H9 (cell line): Measurements from ENCODE around the gene DOK6. TPM values are rescaled to one million over a fixed set of nuclear protein-coding genes. Genes with fewer than 3 reads are reported as not detected.

Experiments used
- DNase-seq: peaks from one replicate; pipeline ENCODE4 v3.0.0-alpha.2; 2017
- H2AFZ ChIP-seq: one replicate; pipeline ENCODE4 v1.6.1; 2013; ENCODE audit warnings: mild to moderate bottlenecking, low read length, control low read depth, moderate library complexity
- H2AK5ac ChIP-seq: 2 replicates; pipeline ENCODE4 v1.6.1; 2013; ENCODE audit warnings: low read length, control low read depth, mixed read lengths; ENCODE audit not compliant: insufficient read length
- H2BK120ac ChIP-seq: one replicate; pipeline ENCODE4 v1.6.1; 2013; ENCODE audit warnings: low read depth, mild to moderate bottlenecking, low read length, control low read depth, inconsistent platforms; ENCODE audit not compliant: poor library complexity, severe bottlenecking
- H2BK12ac ChIP-seq: 2 replicates; pipeline ENCODE4 v1.6.1; 2013; ENCODE audit warnings: low read length, control low read depth, mixed read lengths, low read depth; ENCODE audit not compliant: insufficient read length
- H2BK15ac ChIP-seq: 2 replicates; pipeline ENCODE4 v1.6.1; 2013; ENCODE audit warnings: low read depth, low read length, control low read depth
- H2BK20ac ChIP-seq: one replicate; pipeline ENCODE4 v1.6.1; 2013; ENCODE audit warnings: low read depth, mild to moderate bottlenecking, low read length, control low read depth, inconsistent platforms; ENCODE audit not compliant: poor library complexity, severe bottlenecking
- H2BK5ac ChIP-seq: 2 replicates; pipeline ENCODE4 v1.6.1; 2013; ENCODE audit warnings: low read length, control low read depth, mixed read lengths; ENCODE audit not compliant: insufficient read length
- H3K14ac ChIP-seq: 2 replicates; pipeline ENCODE4 v1.6.1; 2013; ENCODE audit warnings: low read length, control low read depth; ENCODE audit not compliant: insufficient read depth
- H3K18ac ChIP-seq: 2 replicates; pipeline ENCODE4 v1.6.1; 2013; ENCODE audit warnings: low read depth, mild to moderate bottlenecking, mixed read lengths, low read length, control low read depth; ENCODE audit not compliant: insufficient read length
- H3K23ac ChIP-seq: 2 replicates; pipeline ENCODE4 v1.6.1; 2013; ENCODE audit warnings: low read length, control low read depth, mixed read lengths, low read depth; ENCODE audit not compliant: insufficient read length
- H3K23me2 ChIP-seq: 2 replicates; pipeline ENCODE4 v1.6.1; 2013; ENCODE audit warnings: low read depth, mild to moderate bottlenecking, mixed read lengths, low read length, control low read depth; ENCODE audit not compliant: insufficient read length, poor library complexity, severe bottlenecking
- H3K27ac ChIP-seq: 2 replicates; pipeline ENCODE4 v1.5.1; 2013; ENCODE audit warnings: low read length, control low read depth, mixed read lengths, low read depth; ENCODE audit not compliant: insufficient read length
- H3K27me3 ChIP-seq: 2 replicates; pipeline ENCODE4 v1.6.1; 2013; ENCODE audit warnings: low read length, control low read depth, inconsistent platforms; ENCODE audit not compliant: insufficient read depth
- H3K4ac ChIP-seq: 2 replicates; pipeline ENCODE4 v1.6.1; 2013; ENCODE audit warnings: low read depth, mild to moderate bottlenecking, control low read depth, inconsistent platforms, low read length, moderate library complexity
- H3K4me1 ChIP-seq: 2 replicates; pipeline ENCODE4 v1.6.1; 2013; ENCODE audit warnings: low read length, control low read depth, inconsistent platforms; ENCODE audit not compliant: insufficient read depth
- H3K4me2 ChIP-seq: 2 replicates; pipeline ENCODE4 v1.6.1; 2013; ENCODE audit warnings: low read length, control low read depth, mixed read lengths; ENCODE audit not compliant: insufficient read length, insufficient read depth
- H3K56ac ChIP-seq: 2 replicates; pipeline ENCODE4 v1.6.1; 2013; ENCODE audit warnings: low read depth, mild to moderate bottlenecking, mixed read lengths, low read length, control low read depth; ENCODE audit not compliant: insufficient read length
- H3K79me1 ChIP-seq: 2 replicates; pipeline ENCODE4 v1.6.1; 2013; ENCODE audit warnings: low read depth, mild to moderate bottlenecking, moderate library complexity, low read length, control low read depth, inconsistent platforms; ENCODE audit not compliant: insufficient read depth, poor library complexity, severe bottlenecking
- H3K79me2 ChIP-seq: 2 replicates; pipeline ENCODE4 v1.6.1; 2013; ENCODE audit warnings: low read length, control low read depth, inconsistent platforms; ENCODE audit not compliant: insufficient read depth
- H3K9ac ChIP-seq: 2 replicates; pipeline ENCODE4 v1.6.1; 2013; ENCODE audit warnings: low read length, control low read depth, mixed read lengths; ENCODE audit not compliant: insufficient read length; ENCODE audit errors: extremely low read depth
- H3K9me3 ChIP-seq: one replicate; pipeline ENCODE4 v1.6.1; 2013; ENCODE audit warnings: low read depth, low read length, inconsistent platforms; ENCODE audit not compliant: control insufficient read depth
- H3T11ph ChIP-seq: one replicate; pipeline ENCODE4 v1.6.1; 2013; ENCODE audit warnings: mild to moderate bottlenecking, low read length, control low read depth, inconsistent platforms
- H4K20me1 ChIP-seq: one replicate; pipeline ENCODE4 v1.6.1; 2013; ENCODE audit not compliant: control insufficient read depth, insufficient read length, insufficient read depth
- H4K5ac ChIP-seq: 2 replicates; pipeline ENCODE4 v1.6.1; 2013; ENCODE audit warnings: low read depth, mild to moderate bottlenecking, mixed read lengths, low read length, control low read depth; ENCODE audit not compliant: insufficient read length
- H4K8ac ChIP-seq: replicated peaks from 2 replicates; pipeline ENCODE4 v1.6.1; 2013; ENCODE audit warnings: low read length, control low read depth, mixed read lengths, low read depth; ENCODE audit not compliant: insufficient read length
- H4K91ac ChIP-seq: 2 replicates; pipeline ENCODE4 v1.6.1; 2013; ENCODE audit warnings: low read depth, mild to moderate bottlenecking, moderate library complexity, mixed read lengths, low read length, control low read depth; ENCODE audit not compliant: insufficient read length
- H3K27ac Mint-ChIP-seq, 3 experiments: 2 replicates in 2 of 3; 3 replicates in 1 of 3; pipeline ENCODE4 v1.8.0; 2020 to 2021; ENCODE audit warnings: mixed read lengths in 3 of 3, mild to moderate bottlenecking in 1 of 3, moderate library complexity in 1 of 3
- H3K27me3 Mint-ChIP-seq: 2 replicates; pipeline ENCODE4 v1.8.0; 2021; ENCODE audit warnings: low read depth, mild to moderate bottlenecking, moderate library complexity, mixed read lengths
- H3K36me3 Mint-ChIP-seq, 3 experiments: 2 replicates in 2 of 3; 3 replicates in 1 of 3; pipeline ENCODE4 v1.8.0; 2020 to 2021; ENCODE audit warnings: low read depth in 3 of 3, mixed read lengths in 3 of 3; ENCODE audit not compliant: insufficient read depth in 1 of 3
- H3K4me1 Mint-ChIP-seq, 2 experiments: 2 replicates each; pipeline ENCODE4 v1.8.0; 2020; ENCODE audit warnings: mixed read lengths in 2 of 2
- H3K4me3 Mint-ChIP-seq, 2 experiments: 2 replicates in 1 of 2; 3 replicates in 1 of 2; pipeline ENCODE4 v1.8.0; 2020 to 2021; ENCODE audit warnings: mild to moderate bottlenecking in 2 of 2, mixed read lengths in 2 of 2, moderate library complexity in 1 of 2
- H3K9me3 Mint-ChIP-seq, 2 experiments: 2 replicates in 1 of 2; 3 replicates in 1 of 2; pipeline ENCODE4 v1.8.0; 2020; ENCODE audit warnings: mild to moderate bottlenecking in 2 of 2, mixed read lengths in 2 of 2, moderate library complexity in 1 of 2
- WGBS: extraction: QIAGEN DNeasy Blood & Tissue Kit; methylation state at CpG from one replicate; pipeline ENCODE4 v1.1.7; 2013; ENCODE audit warnings: missing lambda C conversion rate, low lambda C conversion rate, mixed read lengths; ENCODE audit not compliant: insufficient read length; ENCODE audit errors: extremely low coverage; 5-methylcytosine and 5-hydroxymethylcytosine counted together
- total RNA-seq: library from RNA; stranded (reverse); gene quantifications from 2 replicates; pipeline ENCODE4 v1.2.1, GENCODE V29; 2021
- TF ChIP-seq, protein P1 (sequence below): fragments of 200-600 bp; sonication (generic); conservative IDR thresholded peaks from 3 replicates; pipeline ENCODE4 v1.8.0; 2021; ENCODE audit warnings: antibody characterized with exemption, mild to moderate bottlenecking

The DOK6 gene
- total RNA-seq, 1 experiment from 2014 or later: 0.20 TPM

DNA sequence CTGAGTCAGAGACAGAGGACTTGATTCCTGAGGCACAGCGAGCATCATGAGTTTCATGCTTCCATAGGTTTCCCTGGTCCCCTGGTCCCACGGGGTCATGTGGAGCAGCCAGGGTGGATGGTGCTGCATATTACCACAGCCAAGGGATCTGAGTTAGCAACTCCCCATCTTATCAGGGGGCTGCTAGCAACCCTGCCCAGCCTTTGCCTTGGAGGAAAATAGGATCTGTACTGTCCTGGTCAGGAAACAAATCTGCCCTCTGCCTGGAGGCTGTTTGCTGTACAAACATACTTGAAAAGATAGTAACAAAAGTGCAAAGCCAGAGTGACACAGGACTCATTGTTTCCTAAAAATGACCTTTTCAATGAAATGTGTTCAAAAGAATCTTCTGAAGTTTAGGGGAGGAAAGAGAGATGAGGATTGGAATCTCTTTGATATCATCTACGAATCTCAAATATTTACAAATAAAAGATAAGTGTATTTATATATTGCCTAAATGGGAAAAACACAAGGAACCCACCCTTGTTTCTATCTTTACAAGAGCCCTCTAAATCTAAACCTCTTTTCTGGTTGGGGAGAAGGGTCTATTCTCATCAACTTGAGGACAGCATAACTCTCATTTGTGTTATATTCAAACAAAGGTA lies 352.2 kb downstream of the DOK6 start:
- TF ChIP-seq, protein P1, sequence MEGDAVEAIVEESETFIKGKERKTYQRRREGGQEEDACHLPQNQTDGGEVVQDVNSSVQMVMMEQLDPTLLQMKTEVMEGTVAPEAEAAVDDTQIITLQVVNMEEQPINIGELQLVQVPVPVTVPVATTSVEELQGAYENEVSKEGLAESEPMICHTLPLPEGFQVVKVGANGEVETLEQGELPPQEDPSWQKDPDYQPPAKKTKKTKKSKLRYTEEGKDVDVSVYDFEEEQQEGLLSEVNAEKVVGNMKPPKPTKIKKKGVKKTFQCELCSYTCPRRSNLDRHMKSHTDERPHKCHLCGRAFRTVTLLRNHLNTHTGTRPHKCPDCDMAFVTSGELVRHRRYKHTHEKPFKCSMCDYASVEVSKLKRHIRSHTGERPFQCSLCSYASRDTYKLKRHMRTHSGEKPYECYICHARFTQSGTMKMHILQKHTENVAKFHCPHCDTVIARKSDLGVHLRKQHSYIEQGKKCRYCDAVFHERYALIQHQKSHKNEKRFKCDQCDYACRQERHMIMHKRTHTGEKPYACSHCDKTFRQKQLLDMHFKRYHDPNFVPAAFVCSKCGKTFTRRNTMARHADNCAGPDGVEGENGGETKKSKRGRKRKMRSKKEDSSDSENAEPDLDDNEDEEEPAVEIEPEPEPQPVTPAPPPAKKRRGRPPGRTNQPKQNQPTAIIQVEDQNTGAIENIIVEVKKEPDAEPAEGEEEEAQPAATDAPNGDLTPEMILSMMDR: no peak
- peaks cover 17 to 18% of the 10 kb centered on the region in 2 experiments for H3K4me1 Mint-ChIP-seq

More for the DNA sequence above, 352.2 kb downstream of the DOK6 start:
- H3K9me3 ChIP-seq: no peaks in the 10 kb centered on the region
- H3K79me2 ChIP-seq: no peaks in the 10 kb centered on the region
- no peak overlapping the region for H3K9ac ChIP-seq
- H3K4me1 ChIP-seq: no peaks in the 10 kb centered on the region; the same call in 1 of the 2 replicates
- peaks cover 3 to 32% (median 15%) of the 10 kb centered on the region in 3 experiments; a peak in 6 of 7 replicates for H3K36me3 Mint-ChIP-seq
- H3K27ac ChIP-seq: no peak overlapping the region
- no peaks in the 10 kb centered on the region for H4K20me1 ChIP-seq
- DNase-seq: no peak
- no peak overlapping the region for H2BK15ac ChIP-seq
- H2BK20ac ChIP-seq: no peak overlapping the region
- no peak overlapping the region for H4K8ac ChIP-seq
- no peak overlapping the region; the same call in 1 of the 2 replicates for H3K14ac ChIP-seq
- H3K27ac Mint-ChIP-seq: no peak overlapping the region; a peak in 1 of 7 replicates
- no CpG with 5 or more reads among the region's 3 CpGs for WGBS
- no peaks in the 10 kb centered on the region for H3K23me2 ChIP-seq
- no peak overlapping the region for H3K23ac ChIP-seq
- H3T11ph ChIP-seq: no peak overlapping the region
- no peak overlapping the region for H3K56ac ChIP-seq
- no peak overlapping the region for H3K4me3 Mint-ChIP-seq
- peaks cover 21 to 23% of the 10 kb centered on the region in 2 experiments; a peak in 4 of 5 replicates for H3K9me3 Mint-ChIP-seq
- H2BK12ac ChIP-seq: no peak overlapping the region
- H3K79me1 ChIP-seq: no peaks in the 10 kb centered on the region
- no peak overlapping the region for H3K4ac ChIP-seq
- H2AFZ ChIP-seq: no peak overlapping the region
- no peaks in the 10 kb centered on the region for H3K27me3 ChIP-seq
- no peak overlapping the region for H3K4me2 ChIP-seq
- H2AK5ac ChIP-seq: no peak overlapping the region
- H3K18ac ChIP-seq: no peak overlapping the region
- no peak overlapping the region for H4K91ac ChIP-seq
- no peak overlapping the region for H2BK120ac ChIP-seq
- no peak overlapping the region for H4K5ac ChIP-seq
- H2BK5ac ChIP-seq: no peak overlapping the region
- no peaks in the 10 kb centered on the region for H3K27me3 Mint-ChIP-seq
